LNCAP (cell line): ENCODE measurements around the gene SLFN12L.

Experiments used
- CTCF ChIP-seq: fragments of 450-650 bp; IDR thresholded peaks from 2 replicates; pipeline ENCODE4 v1.5.1; 2017; ENCODE audit warnings: mild to moderate bottlenecking

Gene SLFN12L

GRCh38 chr17:35448899-35449227 is 88.6 kb downstream of the SLFN12L start:
- no peak for TF ChIP-seq CTCF

- no peak for TF ChIP-seq CTCF
These were observed 89.1 kb downstream of the SLFN12L start, which contains the start of gene SLFN13 for GRCh38 chr17:35448214-35448898. Gene SLFN13 (minus strand): TSS chr17:35448766. CDS start chr17:35445680, 3,086 bp downstream.

- TF ChIP-seq CTCF, result no peak
These were observed 90.0 kb downstream of the SLFN12L start for GRCh38 chr17:35447499-35447898.

- TF ChIP-seq CTCF, result no peak
These were observed 99.0 kb downstream of the SLFN12L start for GRCh38 chr17:35438433-35438832.

- TF ChIP-seq CTCF, result no peak
These were observed 104.2 kb downstream of the SLFN12L start for GRCh38 chr17:35433075-35433894.

GRCh38 chr17:35432176-35433074 is 105.1 kb downstream of the SLFN12L start, which contains the start of gene SLFN12:
Gene SLFN12 (minus strand): TSS chr17:35432500. CDS start chr17:35423028, 9,472 bp downstream.
- no peak for TF ChIP-seq CTCF

GRCh38 chr17:35429702-35430101 is 107.8 kb downstream of the SLFN12L start:
- no peak for TF ChIP-seq CTCF
